GM12864 (cell line): Measurements from ENCODE around the gene GPR132.
"Not testable (repeated sequence)": the region's sequence is repeated elsewhere in the genome, so short reads cannot be mapped to it uniquely, and the experiment has no call there.

ENCODE experiments used
- DNase-seq: peaks from one replicate; pipeline ENCODE4 v3.0.0-alpha.2; 2011; ENCODE audit warnings: low read depth
- H3K4me3 ChIP-seq: 2 replicates; pipeline ENCODE4 v1.5.1; 2011; ENCODE audit warnings: mild to moderate bottlenecking, low read depth, low read length, control low read depth
- TF ChIP-seq, protein P1 (sequence below): IDR thresholded peaks from 2 replicates; pipeline ENCODE4 v1.5.1; 2011; ENCODE audit warnings: low read depth, mild to moderate bottlenecking, moderate library complexity, low read length, control low read depth, inconsistent platforms; ENCODE audit errors: missing control alignments

GPR132 gene

DNA sequence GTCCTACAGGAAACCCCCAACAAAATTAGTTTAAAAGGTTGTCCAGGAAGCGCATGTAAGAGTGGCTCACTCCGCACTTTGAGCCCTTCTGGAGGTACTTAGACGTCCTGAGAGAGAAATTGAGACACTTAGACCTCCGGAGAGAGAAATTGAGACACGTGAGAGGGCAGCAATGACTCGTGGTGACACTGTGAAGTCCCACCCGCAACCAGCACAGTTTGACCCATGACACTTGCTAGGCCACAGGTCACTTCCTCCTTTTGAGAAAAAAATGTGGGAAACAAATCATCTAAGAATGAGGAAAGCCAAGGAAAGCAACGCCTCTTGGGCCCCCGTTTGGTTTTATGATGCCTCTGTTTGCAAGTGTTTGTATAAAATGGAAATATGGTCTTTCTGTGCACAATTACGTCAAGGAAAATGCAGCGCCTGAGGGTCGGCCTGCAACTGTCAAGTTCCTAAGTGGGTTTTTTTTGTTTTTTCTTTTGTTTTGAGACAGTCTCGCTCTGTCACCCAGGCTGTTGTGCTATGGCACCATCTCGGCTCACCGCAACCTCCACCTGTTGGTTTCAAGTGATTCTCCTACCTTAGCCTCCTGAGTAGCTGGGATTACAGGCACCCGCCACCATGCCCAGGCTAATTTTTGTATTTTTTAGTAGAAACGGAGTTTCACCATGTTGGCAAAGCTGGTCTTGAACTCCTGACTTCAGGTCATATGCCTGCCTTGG, 30.8 kb downstream of the GPR132 start:
- TF ChIP-seq, protein P1, sequence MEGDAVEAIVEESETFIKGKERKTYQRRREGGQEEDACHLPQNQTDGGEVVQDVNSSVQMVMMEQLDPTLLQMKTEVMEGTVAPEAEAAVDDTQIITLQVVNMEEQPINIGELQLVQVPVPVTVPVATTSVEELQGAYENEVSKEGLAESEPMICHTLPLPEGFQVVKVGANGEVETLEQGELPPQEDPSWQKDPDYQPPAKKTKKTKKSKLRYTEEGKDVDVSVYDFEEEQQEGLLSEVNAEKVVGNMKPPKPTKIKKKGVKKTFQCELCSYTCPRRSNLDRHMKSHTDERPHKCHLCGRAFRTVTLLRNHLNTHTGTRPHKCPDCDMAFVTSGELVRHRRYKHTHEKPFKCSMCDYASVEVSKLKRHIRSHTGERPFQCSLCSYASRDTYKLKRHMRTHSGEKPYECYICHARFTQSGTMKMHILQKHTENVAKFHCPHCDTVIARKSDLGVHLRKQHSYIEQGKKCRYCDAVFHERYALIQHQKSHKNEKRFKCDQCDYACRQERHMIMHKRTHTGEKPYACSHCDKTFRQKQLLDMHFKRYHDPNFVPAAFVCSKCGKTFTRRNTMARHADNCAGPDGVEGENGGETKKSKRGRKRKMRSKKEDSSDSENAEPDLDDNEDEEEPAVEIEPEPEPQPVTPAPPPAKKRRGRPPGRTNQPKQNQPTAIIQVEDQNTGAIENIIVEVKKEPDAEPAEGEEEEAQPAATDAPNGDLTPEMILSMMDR, result no peak
- H3K4me3 ChIP-seq, result no peak overlapping the region
- DNase-seq, result no peak

DNA sequence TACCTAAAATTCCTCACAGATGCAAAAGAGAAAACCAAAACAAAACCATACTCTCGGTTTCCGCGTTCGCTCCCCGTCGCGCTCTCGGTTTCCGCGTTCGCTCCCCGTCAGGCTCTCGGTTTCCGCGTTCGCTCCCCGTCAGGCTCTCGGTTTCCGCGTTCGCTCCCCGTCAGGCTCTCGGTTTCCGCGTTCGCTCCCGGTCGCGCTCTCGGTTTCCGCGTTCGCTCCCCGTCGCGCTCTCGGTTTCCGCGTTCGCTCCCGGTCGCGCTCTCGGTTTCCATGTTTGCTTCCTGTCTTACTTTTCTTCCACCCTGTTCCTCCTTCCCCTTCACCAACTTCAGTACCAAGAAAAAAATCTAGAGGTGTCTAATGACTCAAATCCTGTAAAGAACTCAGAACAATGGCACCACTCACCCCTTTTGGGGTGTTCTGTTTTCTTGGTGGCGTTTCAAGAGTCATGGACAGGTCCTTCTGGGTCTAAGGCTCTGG, 31.8 kb downstream of the GPR132 start:
- not testable (repeated sequence) for DNase-seq, H3K4me3 ChIP-seq

DNA sequence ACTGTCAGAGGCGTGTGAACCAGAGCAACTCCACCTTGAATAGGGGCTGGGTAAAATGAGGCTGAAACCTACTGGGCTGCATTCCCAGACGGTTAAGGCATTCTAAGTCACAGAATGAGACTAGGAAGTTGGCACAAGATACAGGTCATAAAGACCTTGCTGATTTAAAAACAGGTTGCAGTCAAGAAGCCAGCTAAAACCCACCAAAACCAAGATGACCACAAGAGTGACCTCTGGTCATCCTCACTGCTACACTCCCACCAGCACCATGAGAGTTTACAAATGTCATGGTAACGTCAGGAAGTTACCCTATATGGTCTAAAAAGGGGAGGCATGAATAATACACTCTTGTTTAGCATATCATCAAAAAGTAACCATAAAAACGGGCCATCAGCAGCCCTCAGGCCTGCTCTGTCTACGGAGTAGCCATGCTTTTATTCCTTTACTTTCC, 32.8 kb downstream of the GPR132 start:
- not testable (repeated sequence) for DNase-seq, H3K4me3 ChIP-seq

DNA sequence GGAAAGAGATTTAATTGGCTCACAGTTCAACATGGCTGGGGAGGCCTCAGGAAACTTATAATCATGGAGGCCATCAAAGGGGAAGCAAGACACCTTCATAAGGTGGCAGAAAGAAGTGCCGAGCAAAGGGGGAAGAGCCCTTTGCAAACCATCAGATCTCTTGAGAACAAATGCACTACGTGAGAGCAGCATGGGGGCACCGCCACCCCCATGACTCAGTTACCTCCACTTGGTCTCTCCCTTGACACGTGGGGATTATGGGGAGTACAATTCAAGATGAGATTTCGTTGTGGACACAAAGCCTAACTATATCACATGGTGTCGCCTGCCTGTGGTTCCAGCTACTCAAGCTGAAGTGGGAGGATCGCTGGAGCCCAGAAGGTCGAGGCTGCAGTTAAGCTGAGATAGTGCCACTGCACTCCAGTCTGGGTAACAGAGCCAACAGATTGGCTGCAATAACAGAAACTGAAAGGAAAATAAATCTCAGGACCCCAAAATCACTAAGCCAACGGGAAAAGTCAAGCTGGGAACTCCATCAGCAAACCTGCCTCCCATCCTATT, 34.3 kb downstream of the GPR132 start:
- no peak overlapping the region for H3K4me3 ChIP-seq
- DNase-seq, result no peak
- TF ChIP-seq, protein P1, result no peak

DNA sequence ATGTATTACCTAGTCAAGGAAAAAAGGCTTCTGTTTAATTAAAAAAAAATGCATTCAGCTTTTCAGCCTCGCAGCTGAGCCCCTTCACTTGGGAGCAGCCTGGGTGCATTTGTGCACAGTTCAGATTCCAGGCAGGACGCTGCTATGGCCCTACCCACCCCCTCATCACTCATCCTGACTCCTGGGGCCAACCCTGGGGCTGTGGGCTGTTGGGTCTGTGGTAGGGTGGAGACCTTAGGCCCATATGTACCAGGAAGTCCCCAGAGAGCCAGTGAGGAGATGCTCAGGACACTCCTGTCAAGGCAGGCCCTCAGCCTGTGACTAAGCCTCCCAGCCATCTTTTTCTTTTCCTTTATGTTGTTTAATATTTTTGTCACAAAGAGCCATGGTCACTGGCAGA, 35.0 kb downstream of the GPR132 start:
- DNase-seq, result no peak
- no peak overlapping the region for H3K4me3 ChIP-seq
- TF ChIP-seq, protein P1, result no peak

DNA sequence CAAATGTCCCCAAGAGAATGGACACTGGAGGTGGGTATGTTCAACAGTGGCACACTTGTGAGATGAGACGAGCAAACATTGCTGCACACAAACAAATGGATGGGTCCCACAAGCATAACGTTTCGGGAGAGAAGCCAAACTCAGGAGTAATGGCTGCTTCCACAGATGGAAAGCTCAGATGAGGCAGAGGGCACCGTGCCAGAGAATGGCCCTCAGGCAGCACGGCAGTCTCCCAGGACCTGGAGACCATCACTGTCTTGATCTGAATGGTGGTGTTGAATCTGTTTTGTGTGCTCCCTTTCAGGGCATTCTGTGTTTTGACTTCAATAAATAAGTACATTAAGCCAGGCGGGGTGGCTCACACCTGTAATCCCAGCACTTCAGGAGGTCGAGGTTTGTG, 35.8 kb downstream of the GPR132 start:
- no peak for DNase-seq
- H3K4me3 ChIP-seq, result no peak overlapping the region
- TF ChIP-seq, protein P1, result no peak

DNA sequence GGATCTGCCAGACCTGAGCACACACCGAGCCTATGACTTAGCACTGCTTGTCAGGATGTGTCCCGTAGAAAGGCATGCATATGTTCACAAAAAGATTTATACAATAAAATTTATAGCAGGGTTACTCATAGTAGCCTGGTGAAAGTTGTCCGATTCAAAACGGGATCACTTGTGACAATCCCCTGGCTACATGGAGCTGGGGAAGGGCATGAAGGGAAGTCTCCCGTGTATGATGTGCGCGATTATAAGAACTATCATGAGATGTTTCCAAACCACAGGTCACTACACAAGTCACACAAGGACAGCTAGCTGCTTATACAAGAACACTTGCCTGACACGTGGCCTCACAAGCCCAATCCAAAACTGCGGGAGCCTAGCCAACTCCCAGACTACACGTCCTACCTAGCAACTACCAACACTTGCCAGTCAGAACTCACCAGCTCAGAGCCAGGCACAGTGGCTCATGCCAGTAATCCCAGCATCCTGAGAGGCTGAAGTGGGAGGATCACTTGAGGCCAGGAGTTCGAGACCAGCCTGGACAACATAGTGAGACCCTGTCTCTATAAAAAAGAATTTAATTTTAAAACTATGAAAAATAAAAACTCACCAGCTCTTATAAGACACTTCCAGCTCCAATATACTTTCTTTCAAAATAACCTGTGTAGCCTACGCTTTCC, 36.8 kb downstream of the GPR132 start:
- no peak for DNase-seq
- TF ChIP-seq, protein P1, result no peak
- H3K4me3 ChIP-seq, result no peak overlapping the region

DNA sequence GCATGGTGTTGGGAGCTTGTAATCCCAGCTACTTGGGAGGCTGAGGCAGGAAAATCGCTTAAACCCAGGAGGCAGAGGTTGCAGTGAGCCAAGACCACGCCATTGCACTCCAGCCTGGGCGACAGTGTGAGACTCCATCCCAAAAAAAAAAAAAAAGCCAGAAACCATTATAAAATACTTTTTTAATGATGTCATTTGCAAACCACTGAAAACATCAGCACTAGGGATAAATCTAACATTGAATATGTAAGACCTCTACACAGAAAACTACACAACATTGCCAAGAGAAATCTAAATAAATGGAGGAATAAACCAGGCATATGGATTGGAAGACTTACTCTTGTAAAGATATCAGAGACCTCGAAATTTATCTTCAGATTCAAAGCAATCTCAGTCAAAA, 37.5 kb downstream of the GPR132 start:
- not testable (repeated sequence) for DNase-seq, H3K4me3 ChIP-seq
